GM23248 (cell line): Measurements from ENCODE around the gene CXCR5. TPM values are rescaled to one million over a fixed set of nuclear protein-coding genes. Genes with fewer than 3 reads are reported as not detected.

Source experiments
- DNase-seq: peaks from one replicate; pipeline ENCODE4 v3.0.0-alpha.2; 2015
- H2AFZ ChIP-seq: fragments of 200-600 bp; sonication (generic); 2 replicates; pipeline ENCODE4 v1.6.1; 2016; ENCODE audit warnings: antibody characterized with exemption
- H3F3A ChIP-seq: fragments of 200-600 bp; sonication (generic); 2 replicates; pipeline ENCODE4 v1.6.1; 2016; ENCODE audit warnings: mild to moderate bottlenecking, antibody characterized with exemption, mixed run types; ENCODE audit not compliant: insufficient read depth
- H3K27ac ChIP-seq: fragments of 200-600 bp; sonication (generic); 2 replicates; pipeline ENCODE4 v1.5.1; 2016; ENCODE audit warnings: mild to moderate bottlenecking
- H3K27me3 ChIP-seq: fragments of 200-600 bp; sonication (generic); replicated peaks from 2 replicates; pipeline ENCODE4 v1.6.1; 2016; ENCODE audit warnings: mild to moderate bottlenecking; ENCODE audit not compliant: insufficient read depth
- H3K36me3 ChIP-seq: fragments of 200-600 bp; sonication (generic); 2 replicates; pipeline ENCODE4 v1.6.1; 2016; ENCODE audit warnings: low read depth, mild to moderate bottlenecking
- H3K4me1 ChIP-seq: fragments of 200-600 bp; sonication (generic); 2 replicates; pipeline ENCODE4 v1.6.1; 2016; ENCODE audit warnings: mild to moderate bottlenecking; ENCODE audit not compliant: insufficient read depth
- H3K4me2 ChIP-seq: fragments of 200-600 bp; sonication (generic); one replicate; pipeline ENCODE4 v1.6.1; 2016; ENCODE audit warnings: mild to moderate bottlenecking; ENCODE audit not compliant: unreplicated experiment
- H3K4me3 ChIP-seq: fragments of 200-600 bp; sonication (generic); 2 replicates; pipeline ENCODE4 v1.5.1; 2016; ENCODE audit warnings: mild to moderate bottlenecking
- H3K79me2 ChIP-seq: fragments of 200-600 bp; sonication (generic); 2 replicates; pipeline ENCODE4 v1.6.1; 2016; ENCODE audit warnings: mild to moderate bottlenecking; ENCODE audit not compliant: insufficient read depth
- H3K9ac ChIP-seq: fragments of 200-600 bp; sonication (generic); 2 replicates; pipeline ENCODE4 v1.6.1; 2016; ENCODE audit warnings: mild to moderate bottlenecking
- H3K9me2 ChIP-seq: fragments of 200-600 bp; sonication (generic); 2 replicates; pipeline ENCODE4 v1.6.1; 2016; ENCODE audit warnings: mixed run types, mild to moderate bottlenecking, moderate library complexity; ENCODE audit not compliant: insufficient read depth
- H3K9me3 ChIP-seq: fragments of 200-600 bp; sonication (generic); one replicate; pipeline ENCODE4 v1.6.1; 2017; ENCODE audit warnings: low read depth
- H4K20me1 ChIP-seq: fragments of 200-600 bp; sonication (generic); 2 replicates; pipeline ENCODE4 v1.6.0; 2016; ENCODE audit not compliant: insufficient read depth
- EZH2 ChIP-seq: fragments of 200-600 bp; sonication (generic); IDR thresholded peaks from 2 replicates; pipeline ENCODE4 v1.6.1; 2018; ENCODE audit warnings: antibody characterized with exemption, mild to moderate bottlenecking; ENCODE audit not compliant: insufficient read depth, poor library complexity, severe bottlenecking
- EZH2phosphoT487 ChIP-seq: fragments of 200-600 bp; sonication (generic); IDR thresholded peaks from 2 replicates; pipeline ENCODE4 v1.6.1; 2018; ENCODE audit warnings: antibody characterized with exemption, moderate library complexity, mild to moderate bottlenecking, low read depth; ENCODE audit not compliant: insufficient read depth
- WGBS, 2 experiments: methylation state at CpG; one replicate each; pipeline ENCODE4 v1.1.6; 2015 to 2017; ENCODE audit warnings: low lambda C conversion rate in 2 of 2, low coverage in 1 of 2; ENCODE audit errors: missing lambda C conversion rate in 2 of 2; 5-methylcytosine and 5-hydroxymethylcytosine counted together
- in situ Hi-C: fragments of 300-500 bp; cut with MboI; formaldehyde crosslinking; loops from 2 replicates; pipeline ENCODE4 v1.15.0; 2020
- polyA plus RNA-seq: library from polyadenylated mRNA; unstranded; fragments of >200 nt; fragmentation: Nextera tagmentation; extraction: Ambion mirVana; gene quantifications from 2 replicates; pipeline ENCODE4 v1.2.1, GENCODE V29; 2016
- total RNA-seq: library from RNA; depleted of rRNA; stranded (reverse); fragments of >200 nt; shearing (Covaris generic); gene quantifications from 2 replicates; pipeline ENCODE4 v1.2.3, GENCODE V29; 2014

Gene CXCR5
- total and polyA plus RNA-seq, 2 experiments from 2014 or later: not detected

GRCh38 chr11:118887206-118887605 is 3.5 kb downstream of the CXCR5 start:
- H3K27me3 ChIP-seq: no peaks in the 10 kb centered on the region
- H3K9ac ChIP-seq: peak overlapping the region; percentile 51; the same call in 1 of the 2 replicates
- TF ChIP-seq EZH2 (no peak), EZH2phosphoT487 (no peak)
- no peaks in the 10 kb centered on the region for H3K79me2 ChIP-seq
- peaks cover 29% of the 10 kb centered on the region for H3F3A ChIP-seq
- no peaks in the 10 kb centered on the region for H3K9me3 ChIP-seq
- H3K4me2 ChIP-seq: peak overlapping the region; percentile 37
- no peak for DNase-seq
- WGBS, 2 experiments: 79 to 81% methylated on average over 5 of the region's 5 CpGs
- H2AFZ ChIP-seq: peak overlapping the region; percentile 67; the same call in 1 of the 2 replicates
- no peaks in the 10 kb centered on the region for H4K20me1 ChIP-seq
- peaks cover 37% of the 10 kb centered on the region for H3K4me1 ChIP-seq
- no peaks in the 10 kb centered on the region for H3K9me2 ChIP-seq
- H3K27ac ChIP-seq: peak overlapping the region; percentile 77
- H3K36me3 ChIP-seq: no peaks in the 10 kb centered on the region
- H3K4me3 ChIP-seq: no peak overlapping the region
- in situ Hi-C loops: no loop called here

DNA sequence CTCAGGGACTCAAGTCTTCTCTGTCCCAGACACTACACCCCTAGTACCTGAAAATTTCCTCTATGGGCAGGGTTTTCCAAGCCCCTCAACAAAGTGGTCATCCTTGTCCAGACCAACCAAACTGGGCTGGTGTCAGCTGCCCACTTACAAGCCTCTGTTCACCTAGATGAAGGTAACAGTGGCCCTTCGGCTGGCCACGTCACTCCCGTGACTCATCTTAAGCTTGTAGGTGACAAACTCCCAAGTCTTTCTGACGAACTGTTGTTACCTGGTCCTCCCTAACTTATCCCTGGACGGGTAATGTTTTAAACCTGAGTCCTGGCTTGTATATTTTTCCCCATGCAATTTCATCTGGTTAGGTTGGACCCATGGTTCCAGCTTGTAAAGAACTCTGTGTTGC is 4.7 kb downstream of the CXCR5 start:
- in situ Hi-C loops: no loop called here
- Histone ChIP-seq H3K4me2 (peak overlapping the region; percentile 57), H3K27ac (peak overlapping the region; percentile 77)

GRCh38 chr11:118889797-118890196 is 6.1 kb downstream of the CXCR5 start:
- Histone ChIP-seq H3K36me3 (no peaks in the 10 kb centered on the region), H3K4me3 (no peak overlapping the region), H3K9me2 (no peaks in the 10 kb centered on the region), H3K9ac (peak overlapping the region; percentile 41), H3K4me2 (peak overlapping the region; percentile 71), H3K9me3 (no peaks in the 10 kb centered on the region), H3K27ac (peak overlapping the region; percentile 64), H3K4me1 (peaks cover 37% of the 10 kb centered on the region), H4K20me1 (no peaks in the 10 kb centered on the region), H2AFZ (no peak overlapping the region), H3K79me2 (no peaks in the 10 kb centered on the region), H3F3A (peaks cover 29% of the 10 kb centered on the region), H3K27me3 (no peaks in the 10 kb centered on the region)
- TF ChIP-seq EZH2 (no peak), EZH2phosphoT487 (no peak)
- in situ Hi-C loops: no loop called here
- peak; percentile 94 for DNase-seq
- WGBS, 2 experiments: 5% methylated on average over 5 of the region's 5 CpGs

More for the DNA sequence above, 4.7 kb downstream of the CXCR5 start:
- Histone ChIP-seq H4K20me1 (no peaks in the 10 kb centered on the region), H3K4me1 (peaks cover 37% of the 10 kb centered on the region), H3K9me2 (no peaks in the 10 kb centered on the region), H3F3A (peaks cover 29% of the 10 kb centered on the region), H3K79me2 (no peaks in the 10 kb centered on the region), H3K27me3 (no peaks in the 10 kb centered on the region), H3K9ac (peak overlapping the region; percentile 73), H3K36me3 (no peaks in the 10 kb centered on the region), H3K4me3 (no peak overlapping the region), H3K9me3 (no peaks in the 10 kb centered on the region), H2AFZ (peak overlapping the region; percentile 67)
- DNase-seq: no peak
- no peak for TF ChIP-seq EZH2phosphoT487
- TF ChIP-seq EZH2: no peak
- WGBS, 2 experiments: 81 to 86% methylated on average over 5 of the region's 5 CpGs

DNA sequence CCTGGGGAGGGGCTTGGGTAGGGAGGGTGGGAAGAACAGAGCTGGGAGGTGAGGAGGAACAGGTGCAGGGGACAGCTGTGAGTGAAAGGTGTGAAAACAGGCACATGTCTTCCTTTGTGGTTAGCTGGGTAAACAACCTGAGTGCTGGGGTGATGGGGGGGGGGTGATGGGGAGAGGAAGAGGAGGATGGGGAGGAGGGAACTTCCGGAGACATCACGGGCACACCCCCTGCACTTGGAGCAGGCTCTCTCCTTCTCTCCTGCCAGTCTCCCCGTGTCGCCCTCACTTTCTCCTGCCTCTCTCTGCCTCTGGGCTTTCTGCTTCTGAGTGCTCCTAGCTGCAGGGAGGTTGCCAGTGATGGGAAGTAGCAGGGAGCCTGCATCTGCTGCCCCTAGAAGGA is 8.8 kb downstream of the CXCR5 start:
- in situ Hi-C loops: no loop called here
- Histone ChIP-seq H3K79me2 (no peaks in the 10 kb centered on the region), H3F3A (peaks cover 29% of the 10 kb centered on the region), H3K36me3 (no peaks in the 10 kb centered on the region), H3K4me2 (no peak overlapping the region), H3K27me3 (no peaks in the 10 kb centered on the region), H3K27ac (no peak overlapping the region), H3K9ac (no peak overlapping the region), H3K4me1 (peaks cover 34% of the 10 kb centered on the region), H3K4me3 (no peak overlapping the region), H2AFZ (no peak overlapping the region), H4K20me1 (no peaks in the 10 kb centered on the region), H3K9me2 (no peaks in the 10 kb centered on the region), H3K9me3 (no peaks in the 10 kb centered on the region)
- WGBS, 2 experiments: 14 to 21% methylated on average over 2 to 4 of the region's 4 CpGs
- TF ChIP-seq EZH2phosphoT487 (no peak), EZH2 (no peak)
- DNase-seq: peak; percentile 0

GRCh38 chr11:118892964-118893363 is 9.3 kb downstream of the CXCR5 start:
- TF ChIP-seq EZH2phosphoT487 (no peak), EZH2 (no peak)

More at GRCh38 chr11:118892964-118893363, 9.3 kb downstream of the CXCR5 start:
- H3K4me2 ChIP-seq: no peak overlapping the region
- no peak overlapping the region for H3K4me3 ChIP-seq
- WGBS, 2 experiments: 50 to 61% methylated on average over 8 of the region's 8 CpGs
- no peaks in the 10 kb centered on the region for H4K20me1 ChIP-seq
- in situ Hi-C loops: no loop called here
- H3K9me2 ChIP-seq: no peaks in the 10 kb centered on the region
- no peak overlapping the region for H3K9ac ChIP-seq
- no peak overlapping the region for H3K27ac ChIP-seq
- peaks cover 29% of the 10 kb centered on the region for H3F3A ChIP-seq
- no peak overlapping the region for H2AFZ ChIP-seq
- H3K9me3 ChIP-seq: no peaks in the 10 kb centered on the region
- DNase-seq: peak; percentile 0
- no peaks in the 10 kb centered on the region for H3K27me3 ChIP-seq
- H3K79me2 ChIP-seq: no peaks in the 10 kb centered on the region
- H3K4me1 ChIP-seq: peaks cover 31% of the 10 kb centered on the region
- H3K36me3 ChIP-seq: no peaks in the 10 kb centered on the region
